Ascending aorta (tissue), 2 donors: ENCODE data around the gene CD247. TPM values are rescaled to one million over a fixed set of nuclear protein-coding genes. Genes with fewer than 3 reads are reported as not detected.

Experiments
- DNase-seq, 2 donors: peaks; one replicate each; pipeline ENCODE4 v3.0.0-alpha.2; 2019; ENCODE audit warnings: low spot score in 2 of 2
- H3K27ac ChIP-seq, 2 donors: fragments of 200-600 bp; sonication (generic); one replicate each; pipeline ENCODE4 v1.5.1; 2016 to 2017; ENCODE audit warnings: mild to moderate bottlenecking in 1 of 2
- H3K27me3 ChIP-seq: fragments of 200-600 bp; sonication (generic); one replicate; pipeline ENCODE4 v1.5.1; 2017
- H3K36me3 ChIP-seq, 2 donors: fragments of 200-600 bp; sonication (generic); one replicate each; pipeline ENCODE4 v1.5.1; 2016
- H3K4me1 ChIP-seq, 2 donors: fragments of 200-600 bp; sonication (generic); one replicate each; pipeline ENCODE4 v1.5.1; 2016 to 2017; ENCODE audit warnings: mild to moderate bottlenecking in 1 of 2
- H3K4me3 ChIP-seq, 2 donors: fragments of 200-600 bp; sonication (generic); one replicate each; pipeline ENCODE4 v1.5.1; 2016 to 2017; ENCODE audit warnings: mild to moderate bottlenecking in 1 of 2
- H3K9me3 ChIP-seq, 2 donors: fragments of 200-600 bp; sonication (generic); one replicate each; pipeline ENCODE4 v1.5.1; 2016
- CTCF ChIP-seq, 3 experiments: fragments of 200-600 bp in 2 of 3; fragments of 450-650 bp in 1 of 3; sonication (generic) in 2 of 3; IDR thresholded peaks; one replicate each; pipeline ENCODE4 v1.5.1; 2016 to 2019; ENCODE audit warnings: antibody characterized with exemption in 3 of 3, mild to moderate bottlenecking in 1 of 3, moderate library complexity in 1 of 3
- intact Hi-C: fragments of 100-400 bp; cut with DNase I; formaldehyde crosslinking; loops from one replicate; pipeline ENCODE4 v1.15.1; 2023
- total RNA-seq: library from RNA; depleted of rRNA; stranded (reverse); fragments of >200 nt; gene quantifications from one replicate; pipeline ENCODE4 v1.1.0, GENCODE V29; 2016

Gene CD247
- total RNA-seq, 1 donor from 2014 or later = 3.7 TPM

DNA sequence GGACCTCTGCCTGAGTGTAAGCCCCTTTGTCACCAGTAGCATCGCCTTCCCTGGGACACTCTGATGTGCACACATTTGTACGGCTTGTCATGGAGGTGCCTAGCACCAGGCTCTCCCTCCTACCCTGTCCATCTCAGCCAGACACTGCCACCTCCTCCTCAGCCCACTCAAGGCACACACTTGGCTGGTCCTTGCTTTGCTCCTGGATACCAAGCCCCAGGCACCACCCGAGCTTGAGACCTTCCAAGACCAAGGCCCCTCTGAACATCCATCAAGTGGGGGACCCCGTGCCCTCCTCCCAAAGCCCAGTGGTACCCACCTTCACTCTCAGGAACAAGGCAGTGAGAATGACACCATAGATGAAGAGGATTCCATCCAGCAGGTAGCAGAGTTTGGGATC is 78.0 kb downstream of the CD247 start:
- DNase-seq = peak in 1 of 2 donors; percentile 38
- no peaks in the 10 kb centered on the region for H3K27me3 ChIP-seq
- H3K4me3 ChIP-seq = no peak overlapping the region
- no peak overlapping the region for H3K27ac ChIP-seq
- no peaks in the 10 kb centered on the region for H3K36me3 ChIP-seq
- no peaks in the 10 kb centered on the region for H3K9me3 ChIP-seq
- intact Hi-C loops = no loop called here
- TF ChIP-seq CTCF (IDR thresholded peaks at IDR 0.05) = no peak
- H3K4me1 ChIP-seq = peaks cover 4 to 6% of the 10 kb centered on the region in 2 donors

DNA sequence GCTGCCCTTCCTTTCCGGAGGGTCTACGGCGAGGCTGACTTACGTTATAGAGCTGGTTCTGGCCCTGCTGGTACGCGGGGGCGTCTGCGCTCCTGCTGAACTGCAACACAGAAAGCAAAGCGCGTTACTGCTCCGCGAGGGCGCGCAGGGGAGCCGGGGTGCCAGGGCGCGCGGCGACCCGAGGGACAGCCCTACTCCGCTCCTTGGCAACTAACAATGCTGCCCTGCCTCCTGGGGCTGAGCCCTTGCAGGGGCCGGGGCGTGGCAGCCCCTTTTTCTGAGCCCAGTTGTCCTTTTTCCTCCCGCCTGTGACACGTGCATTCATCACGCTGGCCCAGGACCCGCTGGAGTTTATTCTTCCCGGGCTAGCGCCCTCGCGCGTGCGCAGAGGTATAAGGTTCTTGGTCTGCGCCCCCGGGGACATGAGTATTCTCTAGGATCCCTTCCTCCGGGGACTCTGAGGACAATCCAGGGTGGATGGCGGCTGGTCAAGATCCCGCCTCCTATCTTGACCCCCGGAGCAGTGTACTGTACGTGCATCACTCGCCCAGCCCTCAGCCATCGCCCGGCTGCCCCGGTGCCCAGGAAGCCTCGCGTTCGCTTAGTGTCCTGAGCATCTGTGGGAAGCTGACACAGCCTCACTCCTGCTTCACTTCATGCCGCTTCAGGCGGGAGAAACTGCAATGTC is 78.9 kb downstream of the CD247 start:
- H3K9me3 ChIP-seq = no peaks in the 10 kb centered on the region
- H3K4me1 ChIP-seq = peaks cover 4 to 6% of the 10 kb centered on the region in 2 donors
- peak in 1 of 2 donors; percentile 65 for DNase-seq
- peak overlapping the region; percentile 47 to 58 for H3K4me3 ChIP-seq
- H3K27me3 ChIP-seq = no peaks in the 10 kb centered on the region
- peak in 1 of 3 experiments; percentile 20 for TF ChIP-seq CTCF (IDR thresholded peaks at IDR 0.05)
- intact Hi-C loops = no loop called here
- no peak overlapping the region for H3K27ac ChIP-seq
- H3K36me3 ChIP-seq = no peaks in the 10 kb centered on the region

DNA sequence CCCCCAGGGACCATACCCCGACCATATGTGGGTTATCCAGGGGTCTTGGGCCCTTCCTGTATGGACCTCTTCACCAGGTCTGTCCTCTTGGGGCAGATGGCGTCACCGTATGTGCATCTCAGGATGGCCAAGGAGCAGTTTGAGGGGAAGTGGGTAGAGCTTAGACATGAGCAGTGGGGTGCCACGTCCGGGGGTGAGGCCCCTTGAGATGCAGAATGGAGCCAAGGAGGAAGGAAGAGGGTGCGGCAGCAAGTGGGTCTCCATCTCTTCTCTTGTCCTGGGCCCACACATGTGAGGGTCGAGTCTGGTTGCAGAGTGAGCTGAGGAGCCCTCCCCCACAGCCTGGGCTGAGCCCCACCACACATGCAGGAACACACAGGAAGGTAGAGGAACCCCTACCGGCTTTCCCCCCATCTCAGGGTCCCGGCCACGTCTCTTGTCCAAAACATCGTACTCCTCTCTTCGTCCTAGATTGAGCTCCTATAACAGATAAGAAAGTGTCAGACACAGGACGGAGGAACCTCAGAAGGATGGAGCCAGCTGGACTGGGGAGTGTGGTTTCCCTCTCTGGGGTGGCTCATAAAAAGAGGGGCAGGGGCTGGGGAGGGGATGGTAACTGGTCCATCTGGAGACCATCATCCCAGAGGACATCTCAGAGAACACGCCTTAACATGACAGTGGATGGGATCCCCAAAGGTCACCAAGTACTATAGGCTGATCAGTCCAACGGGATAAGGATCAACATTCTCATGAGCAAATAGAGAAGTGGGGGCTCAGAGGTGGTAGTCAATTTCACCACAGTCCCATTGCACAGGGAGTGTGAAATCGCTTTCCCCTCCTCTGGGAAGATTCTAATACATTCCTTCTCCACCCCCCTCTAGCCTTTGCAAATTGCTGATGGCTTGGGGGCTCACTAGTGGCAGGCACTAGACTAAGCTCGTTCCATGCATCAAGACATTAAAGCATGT is 79.9 kb downstream of the CD247 start:
- Histone ChIP-seq H3K36me3 (no peaks in the 10 kb centered on the region), H3K4me3 (peak overlapping the region in 1 of 2 donors; percentile 58), H3K9me3 (no peaks in the 10 kb centered on the region), H3K27me3 (no peaks in the 10 kb centered on the region), H3K27ac (no peak overlapping the region), H3K4me1 (peaks cover 4 to 6% of the 10 kb centered on the region in 2 donors)
- no peak for TF ChIP-seq CTCF (IDR thresholded peaks at IDR 0.05)
- DNase-seq = peak in 1 of 2 donors; percentile 33
- intact Hi-C loops = no loop called here

GRCh38 chr1:167435484-167435883 is 82.8 kb downstream of the CD247 start:
- Histone ChIP-seq H3K4me1 (peaks cover 4 to 6% of the 10 kb centered on the region in 2 donors), H3K36me3 (no peaks in the 10 kb centered on the region), H3K27me3 (no peaks in the 10 kb centered on the region), H3K4me3 (no peak overlapping the region), H3K9me3 (no peaks in the 10 kb centered on the region), H3K27ac (no peak overlapping the region)
- no peak for DNase-seq
- no peak for TF ChIP-seq CTCF (IDR thresholded peaks at IDR 0.05)
- intact Hi-C loops = no loop called here

DNA sequence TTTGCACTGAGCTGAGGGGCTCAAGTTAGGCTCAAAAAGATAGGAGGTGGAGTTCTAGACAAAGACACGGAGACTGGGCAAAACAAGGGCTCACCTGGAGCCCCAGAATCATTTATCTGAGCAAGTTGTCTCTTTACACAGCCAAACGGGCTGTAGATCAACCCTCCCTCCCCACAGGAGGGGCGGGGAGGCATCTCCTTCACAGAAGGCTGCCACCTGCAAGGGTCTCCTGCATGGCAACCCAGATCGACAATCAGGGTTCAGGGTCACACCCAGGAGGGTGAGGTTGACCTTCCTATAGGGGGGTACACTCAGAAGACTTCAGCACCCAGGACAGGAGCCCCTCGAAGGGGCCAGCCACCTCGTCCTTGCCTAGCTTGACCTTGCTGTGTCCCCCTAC is 84.0 kb downstream of the CD247 start:
- Histone ChIP-seq H3K27ac (no peak overlapping the region), H3K4me1 (peaks cover 2 to 3% of the 10 kb centered on the region in 2 donors), H3K36me3 (no peaks in the 10 kb centered on the region), H3K9me3 (no peaks in the 10 kb centered on the region), H3K4me3 (no peak overlapping the region), H3K27me3 (no peaks in the 10 kb centered on the region)
- intact Hi-C loops = no loop called here
- DNase-seq = no peak
- no peak for TF ChIP-seq CTCF (IDR thresholded peaks at IDR 0.05)
